Renal pelvis (tissue), 4 donors: ENCODE results near the gene MYPOP. TPM values are rescaled to one million over a fixed set of nuclear protein-coding genes. Genes with fewer than 3 reads are reported as not detected.
"Not testable (repeated sequence)": the region's sequence is repeated elsewhere in the genome, so short reads cannot be mapped to it uniquely, and the experiment has no call there.

Experiments used
- DNase-seq: peaks from one replicate; pipeline ENCODE4 v3.0.0-alpha.2; 2013
- polyA plus RNA-seq, 3 donors: library from polyadenylated mRNA; unstranded; fragments of 120-200 nt; gene quantifications; one replicate each; pipeline ENCODE4 v1.2.1, GENCODE V29; 2013; ENCODE audit not compliant: insufficient read length in 3 of 3

Gene MYPOP
- polyA plus RNA-seq, 3 donors: 4.9 to 6.5 (median 5.7) TPM

DNA sequence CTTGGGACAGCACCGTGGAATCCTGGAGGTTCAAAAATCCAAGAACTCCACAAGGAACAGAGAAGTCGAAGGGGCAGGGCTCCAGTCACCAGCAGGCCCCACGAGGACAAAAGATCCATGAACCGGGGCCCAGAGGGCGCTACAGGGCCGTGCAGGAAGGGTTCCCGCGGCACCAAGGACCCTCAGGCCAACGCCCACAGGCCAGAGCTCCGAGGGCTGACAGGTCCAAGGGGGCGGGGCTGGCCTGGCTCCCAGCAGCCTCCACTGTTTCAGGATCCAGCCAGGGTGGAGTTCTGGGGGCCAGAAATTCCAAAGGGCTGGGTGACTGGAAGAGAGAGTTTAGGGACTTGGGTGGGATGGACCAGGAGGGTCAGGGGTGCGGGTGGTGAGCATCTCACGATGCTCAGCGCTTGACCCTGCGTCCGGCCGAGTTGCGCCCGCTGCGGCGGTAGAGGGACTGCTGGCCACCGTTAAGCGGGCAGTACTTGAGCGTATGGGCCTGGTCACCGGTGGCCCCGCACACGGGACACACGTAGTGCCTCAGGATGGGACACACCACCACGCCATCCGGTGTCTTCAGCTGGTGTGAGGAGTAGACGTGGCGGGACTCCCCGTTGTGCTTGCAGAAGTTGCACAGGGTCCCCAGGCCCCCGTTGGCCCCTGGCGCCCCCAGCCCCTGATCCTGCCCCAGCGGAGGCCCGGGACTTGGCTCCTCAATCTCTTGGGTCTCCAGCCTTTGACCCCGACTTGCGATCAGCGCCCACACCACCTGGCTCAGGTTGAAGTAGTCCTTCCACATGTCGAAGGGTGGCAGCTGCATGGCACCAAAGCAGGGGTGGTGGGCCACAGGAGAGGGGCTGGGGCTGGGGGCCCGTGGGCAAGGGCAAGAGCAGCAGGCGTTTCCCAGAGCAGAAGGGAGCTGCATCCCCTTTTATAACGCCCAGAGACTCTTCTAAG lies 11.7 kb upstream of the MYPOP start, which contains the start of gene NANOS2:
Gene NANOS2, minus strand, starts transcription at position 905 of the 957 bp plus-strand sequence. Its CDS starts 85 bp downstream, at position 820.
- DNase-seq: no peak

DNA sequence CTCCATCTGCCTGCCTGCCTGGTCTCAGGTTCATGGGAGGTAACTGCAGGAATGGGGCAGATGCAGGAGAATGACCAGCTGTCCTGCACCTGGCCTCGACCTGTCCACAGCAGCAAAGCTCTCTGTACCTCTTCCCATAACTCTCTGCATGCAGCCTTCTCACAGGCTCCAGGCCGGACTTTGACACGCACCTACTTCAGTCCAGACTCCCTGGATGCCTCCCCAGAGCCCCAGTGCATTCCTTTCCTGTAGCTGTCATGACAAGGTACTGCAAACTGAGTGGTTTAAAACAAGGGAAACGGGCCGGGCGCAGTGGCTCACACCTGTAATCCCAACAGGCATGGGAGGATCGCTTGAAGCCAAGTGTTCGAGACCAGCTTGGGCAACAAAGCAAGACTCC lies 8.9 kb upstream of the MYPOP start:
- DNase-seq: no peak

DNA sequence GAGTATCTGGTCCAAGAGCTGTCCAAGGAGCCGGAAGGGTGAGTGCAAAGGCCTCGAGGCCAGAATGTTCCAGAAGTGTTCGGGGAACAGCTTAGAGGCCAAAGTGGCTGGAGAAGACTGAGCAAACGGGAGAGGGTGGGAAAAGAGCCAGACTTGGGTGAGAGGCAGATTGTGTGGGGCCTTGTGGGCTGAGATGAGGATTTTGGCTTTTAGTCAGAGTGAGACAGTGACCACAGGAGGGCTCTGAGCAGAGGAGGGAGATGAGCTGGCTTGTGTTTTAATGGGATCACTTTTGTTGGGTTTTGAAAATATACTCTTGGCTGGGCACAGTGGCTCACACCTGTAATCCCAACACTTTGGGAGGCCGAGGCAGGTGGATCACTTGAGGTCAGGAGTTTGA lies 6.5 kb upstream of the MYPOP start:
- DNase-seq: no peak

DNA sequence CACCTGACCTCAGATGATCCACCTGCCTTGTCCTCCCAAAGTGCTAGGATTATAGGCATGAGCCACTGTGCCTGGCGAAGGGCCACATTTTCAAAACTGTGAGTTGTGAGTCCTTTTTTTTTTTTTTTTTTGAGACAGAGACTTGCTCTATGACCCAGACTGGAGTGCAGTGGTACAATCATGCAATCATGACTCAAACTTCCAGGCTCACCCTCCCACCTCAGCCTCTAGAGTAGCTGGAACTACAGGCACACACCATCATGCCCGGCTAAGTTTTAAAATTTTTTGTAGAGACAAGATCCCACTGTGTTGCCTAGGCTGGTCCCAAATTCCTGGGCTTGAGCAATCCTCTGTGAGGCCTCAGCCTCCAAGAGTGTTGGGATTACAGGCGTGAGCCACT lies 3.8 kb upstream of the MYPOP start:
- DNase-seq: no peak

DNA sequence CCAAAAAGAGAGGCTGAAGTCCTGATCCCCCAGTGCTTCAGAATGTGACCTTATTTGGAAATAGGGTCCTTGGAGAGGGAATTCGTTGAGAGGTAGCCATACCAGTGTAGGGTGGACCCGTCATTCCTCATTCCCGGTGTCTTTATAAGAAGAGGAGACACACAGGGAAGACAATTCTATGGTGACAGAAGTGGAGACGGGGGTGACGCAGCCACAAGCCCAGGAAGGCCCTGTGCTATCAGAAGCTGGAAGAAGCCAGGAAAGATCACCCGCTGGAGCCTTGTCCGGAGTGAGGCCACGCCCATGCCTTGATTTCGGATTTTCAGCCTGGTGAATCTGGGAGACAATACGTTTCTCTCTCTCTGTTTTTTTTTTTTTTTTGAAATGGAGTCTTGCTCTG lies 2.6 kb upstream of the MYPOP start:
- DNase-seq: no peak

DNA sequence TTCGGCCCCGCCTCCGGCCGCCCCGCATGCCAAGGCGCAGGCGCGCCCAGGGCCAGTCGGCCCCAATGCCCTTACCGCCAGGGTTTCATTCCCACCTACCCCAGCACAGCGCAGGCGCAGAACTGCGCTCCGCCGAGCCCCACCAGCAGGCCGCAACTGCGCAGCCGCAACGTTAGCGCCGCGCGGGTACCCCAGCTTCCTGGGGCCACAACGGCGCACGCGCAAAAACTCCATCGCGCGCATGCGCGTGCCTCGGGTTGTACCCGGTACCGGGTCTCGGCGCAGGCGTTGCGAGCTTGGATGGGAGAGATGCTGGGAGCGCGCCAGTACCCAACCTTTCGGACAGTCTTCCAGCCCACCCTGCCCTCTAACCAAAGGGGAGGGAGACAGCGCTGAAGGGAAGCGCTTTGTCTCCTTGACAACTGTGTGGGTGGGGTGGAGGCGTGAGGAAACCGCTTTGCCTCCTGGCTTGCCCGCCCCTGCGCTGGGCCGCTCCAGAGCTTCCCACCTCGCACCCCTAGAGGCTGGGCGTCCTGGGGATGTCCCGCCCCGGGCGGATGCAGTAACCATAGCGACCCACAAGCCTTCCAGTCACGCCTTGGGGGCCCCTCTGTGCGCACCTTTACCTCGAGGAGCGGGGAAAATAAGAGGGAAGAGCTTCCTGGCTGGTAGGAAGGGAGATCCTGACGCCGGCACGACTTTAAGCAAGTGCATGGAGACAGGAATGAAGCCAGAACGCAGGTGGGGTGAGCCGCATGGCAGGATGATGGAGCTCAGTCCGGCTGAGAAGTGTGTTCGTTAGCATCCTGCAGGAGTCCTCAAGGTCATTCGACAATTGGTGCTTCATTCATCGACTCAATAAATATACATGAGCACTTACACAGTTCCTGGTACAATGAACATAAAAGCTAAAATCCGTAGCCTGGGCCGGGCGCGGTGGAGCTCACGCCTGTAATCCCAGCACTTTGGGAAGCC lies 525 bp upstream of the MYPOP start:
- DNase-seq: peak; percentile 97

DNA sequence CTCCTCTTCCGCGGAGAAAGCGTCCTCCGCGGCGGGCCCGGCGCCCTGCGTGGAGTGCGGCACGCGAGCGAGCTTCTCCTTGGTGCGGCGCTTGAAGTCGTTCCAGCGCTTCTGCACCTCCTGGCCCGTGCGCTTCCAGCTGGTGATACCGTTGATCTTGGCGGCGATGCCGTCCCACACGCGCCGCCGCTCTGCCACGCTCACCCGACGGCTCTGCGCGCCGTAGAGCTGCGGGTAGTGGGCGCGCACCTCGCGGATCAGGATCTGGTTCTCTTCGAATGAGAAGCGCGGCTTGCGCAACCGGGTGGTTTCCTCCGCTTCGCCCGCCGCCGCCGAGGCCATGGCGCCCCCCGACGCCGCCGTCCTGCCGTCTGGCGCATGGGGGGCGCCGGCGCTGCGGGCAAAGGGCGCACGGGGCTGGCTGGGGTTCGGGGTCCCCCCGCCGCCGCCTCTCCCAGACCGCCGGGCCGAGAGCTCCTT lies 941 bp downstream of the MYPOP start:
- no peak for DNase-seq

DNA sequence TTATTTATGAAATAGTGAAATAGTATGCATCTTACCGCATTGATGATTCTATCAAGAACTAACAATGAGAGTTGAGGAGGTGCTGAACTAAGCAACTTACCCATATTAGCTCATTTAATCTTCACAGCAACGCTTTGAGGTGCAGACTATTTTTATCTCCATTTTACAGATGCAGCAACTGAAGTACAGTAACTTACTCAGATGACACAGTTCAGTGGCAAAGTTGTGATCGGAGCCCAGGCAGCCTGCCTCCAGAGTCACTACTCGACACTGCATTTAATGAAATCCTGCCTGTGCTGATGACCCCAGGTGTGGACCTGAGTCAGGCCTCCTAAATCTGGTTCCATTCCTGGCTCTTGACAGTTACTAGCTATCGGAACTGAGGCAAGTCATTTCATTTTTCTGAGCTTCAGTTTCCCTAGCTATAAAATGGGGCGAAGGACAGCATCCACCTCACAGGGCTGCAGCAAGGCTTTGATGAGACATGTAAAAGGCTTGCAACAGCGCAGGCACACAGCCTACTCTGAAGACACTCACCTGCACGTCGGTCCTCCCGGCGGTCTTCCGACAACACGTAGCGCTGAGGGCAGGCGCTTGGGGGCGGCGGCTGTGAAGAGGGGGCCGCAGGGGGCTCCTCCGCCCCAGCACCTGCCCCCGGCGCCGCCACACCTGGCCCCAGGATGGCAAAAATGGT lies 1.5 kb downstream of the MYPOP start:
- no peak for DNase-seq

DNA sequence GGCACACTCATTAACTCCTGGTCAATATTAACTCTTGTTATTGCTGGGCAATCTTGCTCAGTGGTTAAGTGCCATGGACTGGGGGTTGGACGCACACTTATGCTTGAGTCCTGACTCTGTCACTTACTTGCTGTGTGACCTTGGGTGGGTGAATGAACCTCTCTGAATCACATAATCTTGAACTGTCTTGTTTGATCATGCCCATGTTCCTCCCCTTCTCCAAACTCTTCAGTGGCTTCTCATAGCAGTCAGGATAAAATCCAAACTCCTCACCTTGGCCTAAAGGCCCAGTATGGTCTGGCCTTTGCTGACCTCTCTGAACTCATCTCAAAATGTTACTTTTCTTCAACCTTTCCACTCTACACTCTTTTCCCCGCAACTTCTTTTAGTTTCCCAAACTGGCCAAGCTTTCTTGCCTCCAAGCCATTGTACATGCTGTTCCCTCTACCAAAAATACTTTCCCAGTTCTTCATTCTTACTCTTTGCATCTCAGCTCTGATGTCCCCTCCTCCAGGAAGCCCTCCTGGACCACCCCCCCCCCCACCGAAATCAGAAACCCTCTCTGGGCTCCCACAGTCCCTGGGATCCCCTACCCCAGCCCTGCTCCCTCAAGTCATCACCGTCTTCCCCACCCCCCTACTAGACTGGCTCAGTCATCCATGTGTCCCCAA lies 2.4 kb downstream of the MYPOP start:
- DNase-seq: no peak

DNA sequence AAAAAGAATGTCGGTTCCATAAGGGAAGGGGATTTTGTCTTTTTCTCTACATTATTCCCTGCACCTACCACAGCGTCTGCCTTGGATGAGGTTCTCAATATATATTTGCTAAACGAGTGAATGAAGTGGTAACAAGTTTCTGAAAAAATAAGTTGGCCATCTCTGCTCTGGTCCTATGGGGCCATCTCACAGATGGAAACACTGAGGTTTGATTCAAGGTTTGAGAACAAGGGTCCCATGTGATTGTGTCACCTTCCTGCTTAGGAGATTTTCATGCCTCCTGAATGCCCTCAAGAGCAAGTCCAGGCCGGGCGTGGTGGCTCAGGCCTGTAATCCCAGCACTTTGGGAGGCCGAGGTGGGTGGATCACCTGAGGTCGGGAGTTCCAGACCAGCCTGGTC lies 3.2 kb downstream of the MYPOP start:
- no peak for DNase-seq

DNA sequence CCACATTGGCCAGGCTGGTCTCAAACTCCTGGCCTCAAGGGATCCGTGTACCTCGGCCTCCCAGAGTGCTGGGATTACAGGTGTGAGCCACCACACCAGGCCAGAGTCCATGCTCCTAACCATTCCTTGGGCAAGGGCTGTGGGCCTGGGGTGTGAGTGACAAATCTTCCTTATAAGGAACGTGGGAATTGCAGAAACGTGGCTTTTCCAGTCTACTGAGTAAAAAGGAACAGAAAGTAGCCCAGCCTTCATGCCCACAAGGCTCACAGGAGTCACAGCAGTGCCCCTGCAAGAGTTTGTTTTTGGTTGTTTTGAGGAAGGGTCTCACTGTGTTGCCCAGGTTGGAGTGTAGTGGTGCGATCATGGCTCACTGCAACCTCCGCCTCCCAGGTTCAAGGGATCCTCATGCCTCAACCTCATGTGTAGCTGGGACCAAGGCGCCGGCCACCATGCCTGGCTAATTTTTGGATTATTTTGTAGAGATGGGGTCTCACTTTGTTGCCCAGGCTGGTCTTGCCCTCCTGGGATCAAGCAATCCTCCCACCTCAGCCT lies 5.1 kb downstream of the MYPOP start:
- no peak for DNase-seq

DNA sequence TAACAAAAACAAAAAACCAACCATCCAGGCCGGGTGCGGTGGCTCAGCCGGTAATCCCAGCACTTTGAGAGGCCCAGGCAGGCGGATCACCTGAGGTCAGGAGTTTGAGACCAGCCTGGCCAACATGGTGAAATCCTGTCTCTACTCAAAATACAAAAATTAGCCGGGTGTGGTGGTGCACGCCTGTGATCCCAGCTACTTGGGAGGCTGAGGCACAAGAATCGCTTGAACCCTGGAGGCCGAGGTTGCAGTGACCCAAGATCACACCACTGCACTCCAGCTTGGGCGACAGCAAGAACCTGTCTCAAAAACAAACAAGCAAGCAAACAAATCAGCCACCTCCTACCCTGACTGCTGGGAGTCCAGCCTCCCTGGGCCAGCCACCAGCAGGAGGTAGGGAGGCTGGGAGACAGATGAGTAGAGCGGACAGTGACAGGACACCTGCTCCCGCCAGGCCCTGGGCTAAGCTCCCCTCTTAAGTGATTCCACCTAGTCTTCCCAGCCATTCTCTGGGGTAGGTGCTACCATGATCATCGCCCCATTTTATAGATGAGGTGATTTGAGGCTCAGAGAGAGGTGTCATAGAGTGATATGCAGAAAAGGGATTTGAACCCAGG lies 6.3 kb downstream of the MYPOP start:
- DNase-seq: not testable (repeated sequence)

DNA sequence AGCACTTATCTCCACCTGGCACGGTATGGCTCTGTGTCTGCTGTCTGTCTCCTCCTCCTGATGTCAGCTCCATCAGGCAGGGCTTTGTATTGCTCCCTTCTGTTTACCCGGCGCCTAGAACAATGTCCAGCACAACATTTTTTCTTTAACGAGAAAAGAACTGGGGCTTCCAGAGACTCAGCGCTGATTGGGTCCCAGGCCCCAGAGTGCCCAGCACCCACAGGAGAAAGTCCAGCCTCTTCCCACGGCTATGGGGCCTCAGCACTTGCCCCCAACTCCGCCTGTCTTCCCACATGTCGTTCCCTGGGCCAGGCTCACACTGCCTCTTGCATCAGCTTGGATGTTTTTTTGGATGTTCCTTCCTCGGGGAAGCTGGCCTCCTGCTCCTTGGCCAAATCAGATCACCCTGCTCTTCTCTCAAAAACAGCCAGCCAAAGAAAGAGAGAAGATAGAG lies 6.9 kb downstream of the MYPOP start:
- DNase-seq: no peak

DNA sequence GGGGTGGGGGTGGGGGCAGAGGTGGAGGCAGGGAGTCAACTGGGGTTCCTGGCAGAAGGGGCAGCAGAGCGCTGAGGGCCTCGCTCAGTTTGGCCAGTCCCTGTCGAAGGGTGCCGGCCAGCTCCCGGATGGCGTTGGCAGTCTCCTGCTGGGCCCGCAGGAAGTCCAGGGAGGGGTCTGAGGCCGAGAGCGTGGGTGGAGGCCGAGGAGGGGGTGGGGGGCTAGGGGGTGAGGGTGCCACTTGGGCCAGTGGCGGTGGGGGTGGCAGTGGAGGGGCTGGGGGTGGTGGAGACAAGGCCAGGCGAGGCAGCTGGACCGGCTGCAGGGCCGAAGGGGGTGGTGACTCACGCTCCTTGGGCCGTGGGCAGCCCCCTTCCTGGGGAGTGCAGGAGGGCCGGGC lies 11.5 kb downstream of the MYPOP start:
- no peak for DNase-seq

DNA sequence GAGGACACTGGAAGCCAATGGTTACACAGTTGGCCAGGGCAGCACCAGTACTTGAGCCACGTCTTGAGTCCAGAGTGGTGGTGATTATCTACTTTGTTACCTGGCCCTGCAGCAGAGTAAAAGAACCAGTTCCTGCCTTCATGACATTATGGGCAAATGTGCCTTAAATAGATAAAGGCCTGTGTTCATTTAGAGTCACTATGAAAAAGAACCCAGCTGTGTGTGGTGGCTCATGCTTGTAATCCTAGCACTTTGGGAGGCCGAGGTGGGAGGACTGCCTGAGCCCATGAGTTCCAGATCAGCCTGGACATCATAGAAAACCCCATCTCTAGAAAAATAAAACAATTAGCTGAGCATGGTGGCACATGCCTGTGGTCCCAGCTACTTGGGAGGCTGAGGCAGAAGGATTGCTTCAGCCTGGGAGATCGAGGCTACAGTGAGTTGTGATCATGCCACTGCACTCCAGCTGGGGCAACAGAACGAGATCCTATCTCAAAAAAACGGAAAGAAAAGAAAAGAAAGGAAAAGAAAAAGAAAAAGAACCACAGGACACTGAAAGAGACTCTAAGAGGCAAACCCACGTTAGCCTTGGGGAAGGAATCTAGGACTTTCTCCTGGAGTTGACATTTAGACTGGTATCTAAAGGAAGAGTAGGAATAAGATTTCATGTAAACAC lies 13.1 kb downstream of the MYPOP start:
- DNase-seq: no peak

DNA sequence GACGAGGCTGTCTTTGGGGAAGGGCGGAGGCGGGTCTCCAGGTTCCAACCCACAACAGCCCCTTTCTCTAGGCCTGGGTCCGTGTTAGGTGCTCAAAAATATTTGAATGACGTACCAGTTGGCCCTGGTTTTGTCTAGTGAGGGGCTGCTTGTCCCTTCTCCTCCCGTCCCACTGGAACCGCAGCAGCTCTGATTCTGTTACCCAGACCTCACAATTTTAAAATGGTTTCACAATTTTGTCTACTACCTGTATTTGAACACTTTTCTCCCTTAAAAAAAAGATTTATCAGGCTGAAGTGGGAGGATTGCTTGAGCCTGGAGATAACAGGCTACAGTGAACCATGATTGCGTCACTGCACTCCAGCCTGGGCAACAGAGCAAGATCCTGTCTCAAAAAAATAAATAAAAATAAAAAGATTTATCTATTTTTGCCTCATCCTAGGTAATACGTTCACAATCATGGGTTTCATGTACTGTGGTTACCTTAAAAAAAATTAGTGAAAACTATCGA lies 15.2 kb downstream of the MYPOP start:
- DNase-seq: no peak

DNA sequence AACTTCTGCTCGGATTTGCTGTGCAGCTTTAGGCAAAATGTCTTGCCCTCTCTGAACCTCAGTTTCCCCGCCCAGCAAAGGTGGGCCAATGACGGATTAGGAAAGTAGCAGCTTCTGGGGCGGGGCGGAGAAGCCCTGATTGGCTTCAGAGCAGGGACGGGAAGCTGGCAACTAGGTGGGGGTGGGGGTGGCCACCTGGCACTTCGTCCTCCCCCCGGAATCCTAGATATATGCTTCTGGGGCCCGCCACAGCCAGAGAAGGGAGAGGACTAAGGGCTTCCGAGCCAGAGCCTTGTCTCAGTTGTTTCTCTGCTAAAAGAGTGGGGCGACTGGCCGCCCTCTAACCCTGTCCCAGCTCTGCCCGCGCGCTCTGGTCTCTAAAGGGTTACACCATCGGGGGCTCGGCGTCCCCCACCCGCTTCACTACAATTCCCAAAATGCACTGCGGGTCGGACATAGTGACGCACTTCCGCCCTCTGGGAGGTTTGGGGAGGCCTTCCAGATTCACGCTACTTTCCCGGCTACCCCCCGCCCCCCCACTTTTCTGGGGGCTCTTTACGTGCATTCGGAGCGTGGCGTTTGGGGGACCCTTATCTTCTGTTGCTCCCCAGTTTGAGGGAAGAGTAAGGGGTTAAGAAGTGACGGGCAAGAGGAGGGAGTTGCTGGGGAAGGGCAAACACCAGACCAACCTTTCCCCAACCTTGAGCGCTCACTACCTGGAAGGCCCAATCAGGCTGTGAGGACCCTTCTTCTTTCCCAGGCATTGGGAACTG lies 15.8 kb downstream of the MYPOP start:
- DNase-seq: peak; percentile 94
